ENCODE measurements around the gene SPRED3. TPM values are rescaled to one million over a fixed set of nuclear protein-coding genes. Genes with fewer than 3 reads are reported as not detected.

Gene SPRED3
- total RNA-seq, 1 experiment from 2014 or later: 7.2 TPM

DNA sequence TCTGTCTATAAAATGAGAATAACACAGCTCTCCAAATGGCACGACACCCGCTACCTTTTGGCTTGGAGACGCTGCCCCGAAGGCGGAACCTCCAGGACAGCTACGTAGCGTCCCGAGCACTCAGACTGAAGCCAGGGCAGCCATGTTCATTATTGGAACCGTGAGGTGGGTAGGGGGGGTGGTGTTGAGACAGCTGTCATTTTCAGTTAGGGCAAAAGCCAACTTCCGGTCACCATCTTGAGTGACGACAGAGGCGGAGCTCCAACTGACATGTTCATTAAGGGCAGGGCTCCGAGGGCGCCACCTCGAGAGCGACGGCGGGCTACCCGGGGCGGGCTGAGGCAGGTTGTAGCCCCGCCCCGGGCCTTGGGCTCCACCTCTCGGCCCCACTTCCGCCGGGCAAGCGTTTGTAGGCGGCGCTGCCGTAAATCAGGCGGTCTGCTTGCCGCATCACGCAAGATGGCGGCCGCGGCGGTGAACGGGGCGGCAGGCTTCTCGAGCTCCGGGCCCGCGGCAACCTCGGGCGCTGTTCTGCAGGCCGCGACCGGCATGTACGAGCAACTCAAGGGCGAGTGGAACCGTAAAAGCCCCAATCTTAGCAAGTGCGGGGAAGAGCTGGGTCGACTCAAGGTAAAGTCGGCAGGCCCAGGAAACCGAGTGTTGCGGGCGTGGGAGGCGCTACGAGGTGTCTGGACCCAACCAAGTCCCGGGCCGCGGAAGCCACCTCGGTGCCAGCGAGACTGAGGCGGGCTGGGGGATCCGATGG is 14.0 kb upstream of the SPRED3 start, which contains the start of gene PSMD8 (continued):
- TF ChIP-seq MAX (CRISPR knock-in tag; IDR thresholded peaks at IDR 0.05): peak; percentile 77
- no peak for TF ChIP-seq CBFB (CRISPR knock-in tag; IDR thresholded peaks at IDR 0.05; ENCODE audit: low read depth)
- 0 out of 2 replicates have a peak, but pooled peaks have one; percentile 10 for TF ChIP-seq JUN (CRISPR knock-in tag; IDR thresholded peaks at IDR 0.05)
- TF ChIP-seq, protein P1, sequence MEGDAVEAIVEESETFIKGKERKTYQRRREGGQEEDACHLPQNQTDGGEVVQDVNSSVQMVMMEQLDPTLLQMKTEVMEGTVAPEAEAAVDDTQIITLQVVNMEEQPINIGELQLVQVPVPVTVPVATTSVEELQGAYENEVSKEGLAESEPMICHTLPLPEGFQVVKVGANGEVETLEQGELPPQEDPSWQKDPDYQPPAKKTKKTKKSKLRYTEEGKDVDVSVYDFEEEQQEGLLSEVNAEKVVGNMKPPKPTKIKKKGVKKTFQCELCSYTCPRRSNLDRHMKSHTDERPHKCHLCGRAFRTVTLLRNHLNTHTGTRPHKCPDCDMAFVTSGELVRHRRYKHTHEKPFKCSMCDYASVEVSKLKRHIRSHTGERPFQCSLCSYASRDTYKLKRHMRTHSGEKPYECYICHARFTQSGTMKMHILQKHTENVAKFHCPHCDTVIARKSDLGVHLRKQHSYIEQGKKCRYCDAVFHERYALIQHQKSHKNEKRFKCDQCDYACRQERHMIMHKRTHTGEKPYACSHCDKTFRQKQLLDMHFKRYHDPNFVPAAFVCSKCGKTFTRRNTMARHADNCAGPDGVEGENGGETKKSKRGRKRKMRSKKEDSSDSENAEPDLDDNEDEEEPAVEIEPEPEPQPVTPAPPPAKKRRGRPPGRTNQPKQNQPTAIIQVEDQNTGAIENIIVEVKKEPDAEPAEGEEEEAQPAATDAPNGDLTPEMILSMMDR (IDR thresholded peaks at IDR 0.05): no peak
- no peak for TF ChIP-seq ZNF263 (CRISPR knock-in tag; IDR thresholded peaks at IDR 0.05; ENCODE audit: low read depth)
- peak; percentile 35; the same call in 1 of the 2 replicates for TF ChIP-seq ZNF317 (CRISPR knock-in tag; IDR thresholded peaks at IDR 0.05; ENCODE audit: borderline replicate concordance, low read depth)
- TF ChIP-seq, protein P2, sequence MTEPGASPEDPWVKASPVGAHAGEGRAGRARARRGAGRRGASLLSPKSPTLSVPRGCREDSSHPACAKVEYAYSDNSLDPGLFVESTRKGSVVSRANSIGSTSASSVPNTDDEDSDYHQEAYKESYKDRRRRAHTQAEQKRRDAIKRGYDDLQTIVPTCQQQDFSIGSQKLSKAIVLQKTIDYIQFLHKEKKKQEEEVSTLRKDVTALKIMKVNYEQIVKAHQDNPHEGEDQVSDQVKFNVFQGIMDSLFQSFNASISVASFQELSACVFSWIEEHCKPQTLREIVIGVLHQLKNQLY (CRISPR knock-in tag; IDR thresholded peaks at IDR 0.05): no peak
- TF ChIP-seq CDX4 (CRISPR knock-in tag; IDR thresholded peaks at IDR 0.05; ENCODE audit: borderline replicate concordance): no peak
- 0 out of 2 replicates have a peak, but pooled peaks have one; percentile 63 for TF ChIP-seq SMAD3 (CRISPR knock-in tag; IDR thresholded peaks at IDR 0.05; ENCODE audit: borderline replicate concordance)
- TF ChIP-seq FOXP1 (CRISPR knock-in tag; IDR thresholded peaks at IDR 0.05; ENCODE audit: borderline replicate concordance): peak; percentile 94
- peak; percentile 74 for TF ChIP-seq USF1 (CRISPR knock-in tag; IDR thresholded peaks at IDR 0.05)
- TF ChIP-seq, protein P3, sequence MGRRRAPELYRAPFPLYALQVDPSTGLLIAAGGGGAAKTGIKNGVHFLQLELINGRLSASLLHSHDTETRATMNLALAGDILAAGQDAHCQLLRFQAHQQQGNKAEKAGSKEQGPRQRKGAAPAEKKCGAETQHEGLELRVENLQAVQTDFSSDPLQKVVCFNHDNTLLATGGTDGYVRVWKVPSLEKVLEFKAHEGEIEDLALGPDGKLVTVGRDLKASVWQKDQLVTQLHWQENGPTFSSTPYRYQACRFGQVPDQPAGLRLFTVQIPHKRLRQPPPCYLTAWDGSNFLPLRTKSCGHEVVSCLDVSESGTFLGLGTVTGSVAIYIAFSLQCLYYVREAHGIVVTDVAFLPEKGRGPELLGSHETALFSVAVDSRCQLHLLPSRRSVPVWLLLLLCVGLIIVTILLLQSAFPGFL (CRISPR knock-in tag; IDR thresholded peaks at IDR 0.05; ENCODE audit: borderline replicate concordance): no peak
- TF ChIP-seq FOXJ3 (CRISPR knock-in tag; IDR thresholded peaks at IDR 0.05; ENCODE audit: borderline replicate concordance): no peak
- TF ChIP-seq, protein P4, sequence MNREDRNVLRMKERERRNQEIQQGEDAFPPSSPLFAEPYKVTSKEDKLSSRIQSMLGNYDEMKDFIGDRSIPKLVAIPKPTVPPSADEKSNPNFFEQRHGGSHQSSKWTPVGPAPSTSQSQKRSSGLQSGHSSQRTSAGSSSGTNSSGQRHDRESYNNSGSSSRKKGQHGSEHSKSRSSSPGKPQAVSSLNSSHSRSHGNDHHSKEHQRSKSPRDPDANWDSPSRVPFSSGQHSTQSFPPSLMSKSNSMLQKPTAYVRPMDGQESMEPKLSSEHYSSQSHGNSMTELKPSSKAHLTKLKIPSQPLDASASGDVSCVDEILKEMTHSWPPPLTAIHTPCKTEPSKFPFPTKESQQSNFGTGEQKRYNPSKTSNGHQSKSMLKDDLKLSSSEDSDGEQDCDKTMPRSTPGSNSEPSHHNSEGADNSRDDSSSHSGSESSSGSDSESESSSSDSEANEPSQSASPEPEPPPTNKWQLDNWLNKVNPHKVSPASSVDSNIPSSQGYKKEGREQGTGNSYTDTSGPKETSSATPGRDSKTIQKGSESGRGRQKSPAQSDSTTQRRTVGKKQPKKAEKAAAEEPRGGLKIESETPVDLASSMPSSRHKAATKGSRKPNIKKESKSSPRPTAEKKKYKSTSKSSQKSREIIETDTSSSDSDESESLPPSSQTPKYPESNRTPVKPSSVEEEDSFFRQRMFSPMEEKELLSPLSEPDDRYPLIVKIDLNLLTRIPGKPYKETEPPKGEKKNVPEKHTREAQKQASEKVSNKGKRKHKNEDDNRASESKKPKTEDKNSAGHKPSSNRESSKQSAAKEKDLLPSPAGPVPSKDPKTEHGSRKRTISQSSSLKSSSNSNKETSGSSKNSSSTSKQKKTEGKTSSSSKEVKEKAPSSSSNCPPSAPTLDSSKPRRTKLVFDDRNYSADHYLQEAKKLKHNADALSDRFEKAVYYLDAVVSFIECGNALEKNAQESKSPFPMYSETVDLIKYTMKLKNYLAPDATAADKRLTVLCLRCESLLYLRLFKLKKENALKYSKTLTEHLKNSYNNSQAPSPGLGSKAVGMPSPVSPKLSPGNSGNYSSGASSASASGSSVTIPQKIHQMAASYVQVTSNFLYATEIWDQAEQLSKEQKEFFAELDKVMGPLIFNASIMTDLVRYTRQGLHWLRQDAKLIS (CRISPR knock-in tag; IDR thresholded peaks at IDR 0.05; ENCODE audit: borderline replicate concordance): no peak
- TF ChIP-seq, protein P5, sequence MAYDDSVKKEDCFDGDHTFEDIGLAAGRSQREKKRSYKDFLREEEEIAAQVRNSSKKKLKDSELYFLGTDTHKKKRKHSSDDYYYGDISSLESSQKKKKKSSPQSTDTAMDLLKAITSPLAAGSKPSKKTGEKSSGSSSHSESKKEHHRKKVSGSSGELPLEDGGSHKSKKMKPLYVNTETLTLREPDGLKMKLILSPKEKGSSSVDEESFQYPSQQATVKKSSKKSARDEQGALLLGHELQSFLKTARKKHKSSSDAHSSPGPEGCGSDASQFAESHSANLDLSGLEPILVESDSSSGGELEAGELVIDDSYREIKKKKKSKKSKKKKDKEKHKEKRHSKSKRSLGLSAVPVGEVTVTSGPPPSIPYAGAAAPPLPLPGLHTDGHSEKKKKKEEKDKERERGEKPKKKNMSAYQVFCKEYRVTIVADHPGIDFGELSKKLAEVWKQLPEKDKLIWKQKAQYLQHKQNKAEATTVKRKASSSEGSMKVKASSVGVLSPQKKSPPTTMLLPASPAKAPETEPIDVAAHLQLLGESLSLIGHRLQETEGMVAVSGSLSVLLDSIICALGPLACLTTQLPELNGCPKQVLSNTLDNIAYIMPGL (CRISPR knock-in tag; IDR thresholded peaks at IDR 0.05): peak; percentile 92; the same call in 1 of the 2 replicates
- no peak for TF ChIP-seq ZNF423 (CRISPR knock-in tag; IDR thresholded peaks at IDR 0.05)
- peak; percentile 96 for TF ChIP-seq SP1 (CRISPR knock-in tag; conservative IDR thresholded peaks at IDR 0.05)
- peak; percentile 89; the same call in 1 of the 2 replicates for TF ChIP-seq MYBL2 (CRISPR knock-in tag; IDR thresholded peaks at IDR 0.05)
- TF ChIP-seq CREB1 (CRISPR knock-in tag; IDR thresholded peaks at IDR 0.05): no peak; the same call in 1 of the 2 replicates

Measured in WTC11 (cell line).